H1 (cell line): ENCODE results near the gene FAM76B. TPM values are rescaled to one million over a fixed set of nuclear protein-coding genes. Genes with fewer than 3 reads are reported as not detected.

ENCODE experiments used
- CTCF ChIA-PET: fragments of 300-600 bp; sonication (Branson Sonifier 250); formaldehyde crosslinking; loops from one replicate; lab custom pipeline; 2021; ENCODE audit not compliant: partially characterized antibody; lab: Charles Lee
- POLR2A ChIA-PET: fragments of 300-600 bp; sonication (Branson Sonifier 250); formaldehyde crosslinking; loops from one replicate; lab custom pipeline; 2021; ENCODE audit warnings: inconsistent platforms; ENCODE audit not compliant: partially characterized antibody; lab: Charles Lee
- DNase-seq, 2 experiments: peaks; one replicate each; pipeline versions ENCODE4 v3.0.0 to v3.0.0-alpha.2; 2010 to 2022; ENCODE audit warnings: low spot score in 2 of 2, low read depth in 1 of 2, mixed read lengths in 1 of 2
- FAIRE-seq: peaks from 2 replicates; lab custom pipeline; 2011; peaks lifted over from hg19 to GRCh38; lab: Jason Lieb, UNC
- H2AFZ ChIP-seq: 2 replicates; pipeline ENCODE4 v1.8.1; 2012; ENCODE audit warnings: low read length, inconsistent platforms
- H2AK5ac ChIP-seq: 2 replicates; pipeline ENCODE4 v1.6.1; 2013; ENCODE audit warnings: low read depth, low read length
- H2BK120ac ChIP-seq: replicated peaks from 2 replicates; pipeline ENCODE3; 2013; ENCODE audit warnings: low read depth, low read length, inconsistent platforms
- H2BK12ac ChIP-seq: 2 replicates; pipeline ENCODE4 v1.6.1; 2013; ENCODE audit warnings: low read depth, low read length
- H2BK15ac ChIP-seq: 2 replicates; pipeline ENCODE4 v1.6.1; 2013; ENCODE audit warnings: low read length
- H2BK20ac ChIP-seq: 2 replicates; pipeline ENCODE4 v1.6.1; 2013; ENCODE audit warnings: low read length
- H2BK5ac ChIP-seq: 2 replicates; pipeline ENCODE4 v1.6.1; 2013; ENCODE audit warnings: low read depth, low read length
- H3K14ac ChIP-seq: 2 replicates; pipeline ENCODE4 v1.6.1; 2013; ENCODE audit warnings: inconsistent platforms; ENCODE audit not compliant: insufficient read length
- H3K18ac ChIP-seq: 2 replicates; pipeline ENCODE4 v1.6.1; 2013; ENCODE audit warnings: low read length; ENCODE audit errors: extremely low read depth
- H3K23ac ChIP-seq: 2 replicates; pipeline ENCODE4 v1.6.1; 2013; ENCODE audit warnings: inconsistent platforms; ENCODE audit not compliant: insufficient read length
- H3K23me2 ChIP-seq: 2 replicates; pipeline ENCODE4 v1.6.1; 2013; ENCODE audit warnings: low read depth, low read length
- H3K27ac ChIP-seq: 2 replicates; pipeline ENCODE4 v1.6.1; 2011; ENCODE audit warnings: low read depth, low read length, inconsistent platforms
- H3K27me3 ChIP-seq, 4 experiments: replicated peaks in 1 of 4; 1 replicate in 1 of 4; 2 replicates in 3 of 4; pipeline versions ENCODE4 v1.6.1 to v1.8.1; 2011 to 2013; ENCODE audit warnings: low read length in 3 of 4, mild to moderate bottlenecking in 3 of 4, inconsistent platforms in 2 of 4, mixed read lengths in 2 of 4, moderate library complexity in 1 of 4; ENCODE audit not compliant: control insufficient read depth in 3 of 4, insufficient read depth in 3 of 4; ENCODE audit errors: extremely low read depth in 1 of 4
- H3K36me3 ChIP-seq, 4 experiments: 2 replicates each; pipeline versions ENCODE4 v1.6.1 to v1.8.1; 2011 to 2013; ENCODE audit warnings: mild to moderate bottlenecking in 4 of 4, low read length in 3 of 4, moderate library complexity in 2 of 4, control low read depth in 1 of 4, inconsistent platforms in 1 of 4; ENCODE audit not compliant: insufficient read depth in 4 of 4, control insufficient read depth in 2 of 4
- H3K4ac ChIP-seq: replicated peaks from 2 replicates; pipeline ENCODE3; 2013; ENCODE audit warnings: low read length, low read depth, mixed read lengths, inconsistent platforms; ENCODE audit not compliant: insufficient read length
- H3K4me1 ChIP-seq, 4 experiments: replicated peaks in 1 of 4; 1 replicate in 1 of 4; 2 replicates in 3 of 4; pipeline versions ENCODE4 v1.6.1 to v1.8.1; 2011 to 2013; ENCODE audit warnings: low read length in 3 of 4, inconsistent platforms in 2 of 4, mixed read lengths in 1 of 4; ENCODE audit not compliant: insufficient read depth in 4 of 4, control insufficient read depth in 3 of 4
- H3K4me2 ChIP-seq, 2 experiments: 2 replicates each; pipeline versions ENCODE4 v1.6.1 to v1.8.1; 2011 to 2013; ENCODE audit warnings: low read depth in 2 of 2, low read length in 2 of 2, control low read depth in 1 of 2, inconsistent platforms in 1 of 2, mild to moderate bottlenecking in 1 of 2; ENCODE audit not compliant: insufficient read depth in 1 of 2
- H3K4me3 ChIP-seq, 4 experiments: fragments of 200-600, 300-600 bp in 1 of 4; sonication (generic), shearing (Covaris generic), sonication (Bioruptor Twin) in 1 of 4; 2 replicates each; pipeline versions ENCODE4 v1.5.1 to v1.8.1; 2011 to 2016; ENCODE audit warnings: low read length in 4 of 4, low read depth in 3 of 4, control low read depth in 2 of 4, inconsistent platforms in 2 of 4, mild to moderate bottlenecking in 2 of 4, mixed read lengths in 1 of 4, moderate library complexity in 1 of 4; ENCODE audit not compliant: insufficient read depth in 2 of 4; ENCODE audit errors: extremely low read depth in 1 of 4
- H3K56ac ChIP-seq: replicated peaks from 2 replicates; pipeline ENCODE3; 2013; ENCODE audit warnings: low read depth, mild to moderate bottlenecking, mixed read lengths, low read length, inconsistent platforms; ENCODE audit not compliant: insufficient read length
- H3K79me1 ChIP-seq: 2 replicates; pipeline ENCODE4 v1.6.1; 2013; ENCODE audit warnings: low read depth, low read length, control low read depth
- H3K79me2 ChIP-seq, 2 experiments: 2 replicates each; pipeline versions ENCODE4 v1.6.1 to v1.8.1; 2012 to 2013; ENCODE audit warnings: low read length in 2 of 2, mild to moderate bottlenecking in 2 of 2, inconsistent platforms in 1 of 2; ENCODE audit not compliant: insufficient read depth in 2 of 2, control insufficient read depth in 1 of 2
- H3K9ac ChIP-seq, 4 experiments: replicated peaks in 1 of 4; 1 replicate in 1 of 4; 2 replicates in 3 of 4; pipeline versions ENCODE4 v1.6.1 to v1.8.1; 2011 to 2013; ENCODE audit warnings: low read depth in 3 of 4, low read length in 3 of 4, control low read depth in 2 of 4, mild to moderate bottlenecking in 2 of 4, moderate library complexity in 2 of 4, inconsistent platforms in 1 of 4; ENCODE audit errors: extremely low read depth in 1 of 4
- H3K9me3 ChIP-seq, 2 experiments: 2 replicates each; pipeline versions ENCODE4 v1.6.1 to v1.8.1; 2012 to 2013; ENCODE audit warnings: mild to moderate bottlenecking in 2 of 2, moderate library complexity in 2 of 2, control low read depth in 1 of 2, inconsistent platforms in 1 of 2, low read depth in 1 of 2, low read length in 1 of 2, mixed read lengths in 1 of 2; ENCODE audit not compliant: insufficient read depth in 2 of 2
- H4K20me1 ChIP-seq, 2 experiments: replicated peaks in 1 of 2; 2 replicates each; pipeline versions ENCODE3 to v1.8.1; 2011 to 2013; ENCODE audit warnings: inconsistent platforms in 2 of 2, low read length in 2 of 2, mild to moderate bottlenecking in 1 of 2; ENCODE audit not compliant: insufficient read depth in 2 of 2, control insufficient read depth in 1 of 2
- H4K5ac ChIP-seq: 2 replicates; pipeline ENCODE4 v1.6.1; 2013; ENCODE audit warnings: low read length, low read depth, mixed read lengths, inconsistent platforms; ENCODE audit not compliant: insufficient read length
- H4K8ac ChIP-seq: 2 replicates; pipeline ENCODE4 v1.8.0; 2013; ENCODE audit warnings: mild to moderate bottlenecking, moderate library complexity, low read length, inconsistent platforms; ENCODE audit not compliant: insufficient read depth; ENCODE audit errors: extremely low read depth
- H4K91ac ChIP-seq: replicated peaks from 2 replicates; pipeline ENCODE3; 2013; ENCODE audit warnings: low read length, mixed read lengths, inconsistent platforms; ENCODE audit not compliant: insufficient read length
- HDAC2 ChIP-seq, 2 experiments: fragments of 300-600 bp in 1 of 2; sonication (generic) in 1 of 2; IDR thresholded peaks; 2 replicates each; pipeline ENCODE4 v1.6.1; 2011 to 2012; ENCODE audit warnings: low read depth in 2 of 2, low read length in 2 of 2, mild to moderate bottlenecking in 2 of 2, moderate library complexity in 2 of 2, borderline replicate concordance in 1 of 2, inconsistent platforms in 1 of 2
- KDM5A ChIP-seq: fragments of 200-600 bp; IDR thresholded peaks from 2 replicates; pipeline ENCODE4 v1.7.1; 2012; ENCODE audit warnings: mild to moderate bottlenecking, low read length, inconsistent platforms, mixed read lengths
- PHF8 ChIP-seq: fragments of 200-600 bp; sonication (generic); conservative IDR thresholded peaks from 2 replicates; pipeline ENCODE4 v1.7.1; 2012; ENCODE audit warnings: low read depth, mild to moderate bottlenecking, inconsistent platforms, low read length, moderate library complexity
- SP2 ChIP-seq: IDR thresholded peaks from 2 replicates; pipeline ENCODE4 v1.6.1; 2012; ENCODE audit warnings: mild to moderate bottlenecking, low read length, inconsistent platforms
- WGBS, 2 experiments: shearing (Covaris generic) in 1 of 2; methylation state at CpG; one replicate each; pipeline versions ENCODE4 v1.1.6 to v1.1.7; 2013 to 2015; ENCODE audit warnings: low lambda C conversion rate in 2 of 2, mixed read lengths in 2 of 2, inconsistent platforms in 1 of 2, low coverage in 1 of 2, missing lambda C conversion rate in 1 of 2; ENCODE audit not compliant: insufficient replicate concordance in 2 of 2, insufficient coverage in 1 of 2, insufficient read length in 1 of 2; ENCODE audit errors: extremely low coverage in 1 of 2, missing lambda C conversion rate in 1 of 2; 5-methylcytosine and 5-hydroxymethylcytosine counted together
- polyA plus RNA-seq, 7 experiments: library from polyadenylated mRNA; depleted of rRNA in 3 of 7; stranded (reverse) in 5 of 7; unstranded in 2 of 7; fragments of >200 nt in 5 of 7; fragments of 200-250 nt in 2 of 7; gene quantifications; 1 replicate in 5 of 7; 2 replicates in 1 of 7; 4 replicates in 1 of 7; pipeline versions ENCODE4 v1.2.1 to v1.2.3, GENCODE V29; 2011 to 2013; ENCODE audit warnings: missing spikeins in 2 of 7, mixed read lengths in 2 of 7
- total RNA-seq: library from RNA; stranded (reverse); fragmentation: NEBNext Ultra II Directional; extraction: Animal tissue kit (Norgen Biotek cat#: 25700); gene quantifications from 2 replicates; pipeline ENCODE4 v1.2.1, GENCODE V29; 2021

Gene FAM76B
- total and polyA plus RNA-seq, 2 of the 8 experiments (the other 6 are each of a cell fraction or from before 2014, with no cell fraction given), result 11.0 to 22.3 TPM

DNA sequence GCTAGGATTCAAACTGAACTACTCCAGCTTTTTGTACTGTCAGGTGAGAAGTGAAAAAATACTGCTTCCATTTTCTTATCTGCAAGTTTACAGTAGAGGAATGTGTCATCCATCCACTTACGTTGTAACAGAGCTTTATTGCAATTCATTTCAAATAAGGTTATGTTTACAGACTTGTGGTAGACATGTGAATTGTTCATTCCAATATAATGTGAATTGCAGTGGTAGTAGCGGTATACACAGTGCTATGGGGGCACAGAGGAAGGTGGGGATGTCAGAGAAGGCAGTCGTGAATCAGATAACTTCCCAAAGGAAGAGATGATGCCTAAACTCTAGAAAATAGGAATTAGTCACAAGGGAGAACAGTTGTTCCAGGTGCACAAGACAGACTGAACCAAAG is 43.2 kb upstream of the FAM76B start:
- Histone ChIP-seq H3K9me3 (no peaks in the 10 kb centered on the region), H2BK12ac (no peak overlapping the region), H4K8ac (no peak overlapping the region), H2BK5ac (no peak overlapping the region), H3K23ac (no peak overlapping the region), H2BK15ac (no peak overlapping the region), H3K79me2 (no peaks in the 10 kb centered on the region), H3K9ac (no peak overlapping the region), H3K14ac (no peak overlapping the region), H4K20me1 (no peaks in the 10 kb centered on the region), H3K4ac (no peak overlapping the region), H3K27ac (no peak overlapping the region), H3K23me2 (no peaks in the 10 kb centered on the region), H3K56ac (no peak overlapping the region), H2BK20ac (no peak overlapping the region), H2AFZ (no peak overlapping the region), H3K4me2 (no peak overlapping the region), H3K18ac (no peak overlapping the region), H2AK5ac (no peak overlapping the region), H3K4me3 (no peak overlapping the region), H4K5ac (no peak overlapping the region), H3K79me1 (no peaks in the 10 kb centered on the region), H3K27me3 (no peaks in the 10 kb centered on the region), H4K91ac (no peak overlapping the region), H3K4me1 (no peaks in the 10 kb centered on the region), H2BK120ac (no peak overlapping the region), H3K36me3 (peaks cover 4 to 78% (median 52%) of the 10 kb centered on the region in 4 experiments; a peak in 7 of 8 replicates)
- FAIRE-seq (no peak), DNase-seq (no peak)
- POLR2A ChIA-PET, result interaction anchor here (0.9 to 2.1 kb wide), 3 partner anchors 15 to 509 kb away, joined by 3 to 5 read pairs (median 3); partner anchors contain the start of gene FAM76B
- CTCF ChIA-PET, result interaction anchor here (0.9 to 1.5 kb wide), 4 partner anchors 10 to 595 kb away, joined by 3 read pairs; no protein-coding TSS in a partner anchor
- 90% methylated on average over 3 of the region's 3 CpGs; no CpG with 5 or more reads in 1 of the 2 experiments for WGBS, 2 experiments
- no peak for TF ChIP-seq HDAC2 (IDR thresholded peaks at IDR 0.05; ENCODE audit: borderline replicate concordance in 1 of 2, low read depth in 2 of 2, low read length in 2 of 2)
- no peak for TF ChIP-seq PHF8
- no peak for TF ChIP-seq SP2
- TF ChIP-seq KDM5A, result no peak
